Neural progenitor cell (in vitro differentiated cells): Measurements from ENCODE around the gene CYB561.

Source experiments
- EZH2 ChIP-seq: fragments of 200-600 bp; sonication (generic); IDR thresholded peaks from 2 replicates; pipeline ENCODE4 v1.6.1; 2017; ENCODE audit warnings: antibody characterized with exemption, mild to moderate bottlenecking, moderate library complexity
- EZH2phosphoT487 ChIP-seq: fragments of 200-600 bp; sonication (generic); IDR thresholded peaks from 2 replicates; pipeline ENCODE4 v1.6.1; 2017; ENCODE audit warnings: antibody characterized with exemption

GRCh38 chr17:63433746-63434591, 12.1 kb downstream of the CYB561 start:
- no peak for TF ChIP-seq EZH2
- TF ChIP-seq EZH2phosphoT487 = no peak
